CD14-positive monocyte (primary cell): ENCODE data around the gene RGS2. TPM values are rescaled to one million over a fixed set of nuclear protein-coding genes. Genes with fewer than 3 reads are reported as not detected.

ENCODE experiments used
- DNase-seq, 3 donors: peaks; one replicate each; pipeline ENCODE4 v3.0.0-alpha.2; 2011 to 2022
- H2AFZ ChIP-seq: 2 replicates; pipeline ENCODE4 v1.6.0; 2012; ENCODE audit warnings: mild to moderate bottlenecking, low read depth, low read length, inconsistent platforms; ENCODE audit not compliant: insufficient read depth, poor library complexity, severe bottlenecking
- H3K27ac ChIP-seq, 2 donors: 1 replicate in 1 of 2; 2 replicates in 1 of 2; pipeline ENCODE4 v1.5.1; 2012 to 2013; ENCODE audit warnings: low read length in 2 of 2, control low read depth in 1 of 2, inconsistent platforms in 1 of 2, low read depth in 1 of 2, mild to moderate bottlenecking in 1 of 2
- H3K27me3 ChIP-seq, 2 donors: one replicate each; pipeline versions ENCODE4 v1.6.0 to v1.6.1; 2011 to 2013; ENCODE audit warnings: low read length in 2 of 2; ENCODE audit not compliant: control insufficient read depth in 2 of 2, insufficient read depth in 2 of 2
- H3K36me3 ChIP-seq, 2 donors: replicated peaks in 1 of 2; 1 replicate in 1 of 2; 2 replicates in 1 of 2; pipeline versions ENCODE4 v1.5.1 to v1.6.1; 2012 to 2013; ENCODE audit warnings: low read length in 2 of 2, control low read depth in 1 of 2, inconsistent platforms in 1 of 2, mild to moderate bottlenecking in 1 of 2; ENCODE audit not compliant: insufficient read depth in 2 of 2, control insufficient read depth in 1 of 2
- H3K4me1 ChIP-seq, 2 donors: 1 replicate in 1 of 2; 2 replicates in 1 of 2; pipeline versions ENCODE4 v1.5.1 to v1.6.1; 2012 to 2013; ENCODE audit warnings: low read length in 2 of 2, control low read depth in 1 of 2, inconsistent platforms in 1 of 2, mild to moderate bottlenecking in 1 of 2, moderate library complexity in 1 of 2; ENCODE audit not compliant: insufficient read depth in 2 of 2, control insufficient read depth in 1 of 2
- H3K4me2 ChIP-seq: replicated peaks from 2 replicates; pipeline ENCODE3; 2012; ENCODE audit warnings: low read length, moderate library complexity, mild to moderate bottlenecking; ENCODE audit not compliant: poor library complexity, severe bottlenecking; ENCODE audit errors: extremely low read depth
- H3K4me3 ChIP-seq, 3 experiments: fragments of 200-600 bp in 1 of 3; sonication (generic) in 1 of 3; replicated peaks in 1 of 3; 1 replicate in 2 of 3; 2 replicates in 1 of 3; pipeline ENCODE4 v1.5.1; 2011 to 2013; ENCODE audit warnings: low read length in 3 of 3, mild to moderate bottlenecking in 3 of 3, control low read depth in 2 of 3, low read depth in 2 of 3, inconsistent platforms in 1 of 3, moderate library complexity in 1 of 3
- H3K79me2 ChIP-seq: 2 replicates; pipeline ENCODE4 v1.6.0; 2012; ENCODE audit warnings: mild to moderate bottlenecking, control low read depth, inconsistent platforms, low read length, moderate library complexity; ENCODE audit not compliant: insufficient read depth
- H3K9ac ChIP-seq: 2 replicates; pipeline ENCODE4 v1.6.0; 2017; ENCODE audit warnings: low read length, mild to moderate bottlenecking; ENCODE audit not compliant: insufficient read depth, poor library complexity, severe bottlenecking
- H3K9me3 ChIP-seq, 2 donors: replicated peaks in 1 of 2; 1 replicate in 1 of 2; 2 replicates in 1 of 2; pipeline versions ENCODE4 v1.5.1 to v1.6.1; 2012 to 2013; ENCODE audit warnings: low read length in 2 of 2, control low read depth in 1 of 2; ENCODE audit not compliant: control insufficient read depth in 1 of 2, insufficient read depth in 1 of 2
- H4K20me1 ChIP-seq: 2 replicates; pipeline ENCODE4 v1.6.0; 2012; ENCODE audit warnings: mild to moderate bottlenecking, low read length, control low read depth, moderate library complexity; ENCODE audit not compliant: insufficient read depth
- H3K27ac Mint-ChIP-seq, 7 donors: one replicate each; pipeline ENCODE4 v1.8.0; 2020; ENCODE audit warnings: mild to moderate bottlenecking in 7 of 7, mixed read lengths in 7 of 7, moderate library complexity in 6 of 7, inconsistent platforms in 2 of 7
- H3K27me3 Mint-ChIP-seq, 3 donors: one replicate each; pipeline ENCODE4 v1.8.0; 2021 to 2022; ENCODE audit warnings: low read depth in 3 of 3, mild to moderate bottlenecking in 3 of 3, mixed read lengths in 3 of 3, moderate library complexity in 3 of 3, inconsistent platforms in 1 of 3
- H3K36me3 Mint-ChIP-seq, 2 donors: one replicate each; pipeline ENCODE4 v1.8.0; 2020; ENCODE audit warnings: mixed read lengths in 2 of 2, inconsistent platforms in 1 of 2, mild to moderate bottlenecking in 1 of 2
- H3K4me1 Mint-ChIP-seq: one replicate; pipeline ENCODE4 v1.8.0; 2020; ENCODE audit warnings: mild to moderate bottlenecking, mixed read lengths
- H3K4me3 Mint-ChIP-seq, 2 donors: one replicate each; pipeline ENCODE4 v1.8.0; 2020; ENCODE audit warnings: mild to moderate bottlenecking in 2 of 2, mixed read lengths in 2 of 2, moderate library complexity in 1 of 2
- H3K9me3 Mint-ChIP-seq, 7 donors: one replicate each; pipeline ENCODE4 v1.8.0; 2020 to 2022; ENCODE audit warnings: mixed read lengths in 7 of 7, mild to moderate bottlenecking in 6 of 7, moderate library complexity in 6 of 7, inconsistent platforms in 2 of 7
- WGBS: methylation state at CpG from one replicate; pipeline ENCODE4 v1.1.5; 2013; ENCODE audit warnings: missing lambda C conversion rate; ENCODE audit not compliant: insufficient coverage; 5-methylcytosine and 5-hydroxymethylcytosine counted together
- intact Hi-C, 2 donors: fragments of 100-400 bp; cut with micrococcal nuclease; formaldehyde crosslinking; loops; one replicate each; pipeline versions ENCODE4 v1.15.0 to v1.15.1; 2023
- polyA minus RNA-seq: library from RNA; depleted of rRNA, polyadenylated mRNA; stranded (reverse); fragments of >200 nt; gene quantifications from 2 replicates; pipeline ENCODE4 v1.2.3, GENCODE V29; 2012
- polyA plus RNA-seq, 3 donors: library from polyadenylated mRNA; depleted of rRNA in 1 of 3; unstranded in 2 of 3; stranded (reverse) in 1 of 3; fragments of 300-500 nt in 2 of 3; fragments of >200 nt in 1 of 3; fragmentation: Illumina TruSeq in 2 of 3; gene quantifications; 1 replicate in 2 of 3; 2 replicates in 1 of 3; pipeline ENCODE4 v1.2.3, GENCODE V29; 2012 to 2021
- total RNA-seq, 12 experiments: library from RNA in 1 of 12; stranded (reverse) in 1 of 12; fragments of 120-200 nt in 1 of 12; gene quantifications; one replicate each; pipeline ENCODE4 v1.2.4 and lab custom pipeline; 2013 to 2026; ENCODE audit warnings: mixed read lengths in 6 of 12, inconsistent platforms in 1 of 12
- TF ChIP-seq, protein P1 (sequence below): fragments of 200-600 bp; IDR thresholded peaks from one replicate; pipeline ENCODE4 v1.8.0; 2022; ENCODE audit warnings: antibody characterized with exemption, mild to moderate bottlenecking

The RGS2 gene, protein sequence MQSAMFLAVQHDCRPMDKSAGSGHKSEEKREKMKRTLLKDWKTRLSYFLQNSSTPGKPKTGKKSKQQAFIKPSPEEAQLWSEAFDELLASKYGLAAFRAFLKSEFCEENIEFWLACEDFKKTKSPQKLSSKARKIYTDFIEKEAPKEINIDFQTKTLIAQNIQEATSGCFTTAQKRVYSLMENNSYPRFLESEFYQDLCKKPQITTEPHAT
- 2,413 TPM for total RNA-seq (2013)
- polyA plus RNA-seq (1,000 to 10,000 TPM in 2 of 3 donors, 100 to 1,000 TPM in 1; 974 to 3,307 (median 1,708) TPM), polyA minus RNA-seq (342 and 810 TPM in 2 replicates), total RNA-seq (lab: John Stamatoyannopoulos, UW) (83.0 to 770 (median 445) reads per million in 11 experiments)

DNA sequence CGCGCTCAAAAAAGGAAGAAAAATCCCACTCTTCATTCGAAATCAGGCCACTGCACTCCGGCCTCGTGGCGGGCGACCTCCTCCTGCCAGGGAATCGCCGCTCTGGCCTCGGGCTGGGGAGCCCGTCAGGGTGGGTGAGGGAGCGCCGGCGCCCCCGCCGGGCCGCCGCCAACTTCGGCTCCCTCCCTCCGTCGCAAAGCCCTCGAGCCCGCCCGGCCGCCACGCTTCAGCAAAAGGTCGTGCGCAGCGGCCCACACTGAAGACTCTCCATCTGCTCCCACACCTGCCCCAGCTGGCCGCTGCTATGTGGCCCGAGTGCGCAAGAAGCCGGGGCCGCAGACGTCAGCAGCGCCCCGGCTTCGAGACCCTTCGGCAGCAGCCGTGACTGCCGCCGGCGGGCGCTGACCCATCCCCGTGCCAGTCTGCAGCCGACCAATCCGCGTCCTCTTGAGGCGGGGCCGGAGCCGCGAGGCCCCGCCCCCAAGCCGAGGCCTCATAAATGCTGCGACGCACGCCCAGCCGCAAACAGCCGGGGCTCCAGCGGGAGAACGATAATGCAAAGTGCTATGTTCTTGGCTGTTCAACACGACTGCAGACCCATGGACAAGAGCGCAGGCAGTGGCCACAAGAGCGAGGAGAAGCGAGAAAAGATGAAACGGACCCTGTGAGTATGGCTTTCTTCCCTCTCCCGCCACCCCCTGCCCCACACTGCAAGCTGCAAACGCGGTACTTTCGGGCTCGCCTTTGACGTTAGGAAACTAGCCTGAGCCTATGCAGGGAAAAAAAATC is at the start of gene RGS2:
RGS2 (plus strand) TSS at position 522 of the 789 bp plus-strand sequence; CDS start at position 555, 33 bp downstream.
- Histone ChIP-seq H3K36me3 (peaks cover 27 to 30% of the 10 kb centered on the region in 2 donors), H3K9me3 (no peaks in the 10 kb centered on the region), H3K4me1 (peaks cover 38 to 51% of the 10 kb centered on the region in 2 donors), H3K27me3 (no peaks in the 10 kb centered on the region), H3K9ac (peak within 1 kb of the TSS; percentile 86), H4K20me1 (peaks cover 44% of the 10 kb centered on the region), H3K27ac (peak within 1 kb of the TSS; percentile 89 to 93), H3K79me2 (peaks cover 42% of the 10 kb centered on the region), H3K4me3 (peak within 1 kb of the TSS; percentile 90 to 100 (median 99)), H2AFZ (peak within 1 kb of the TSS; percentile 47), H3K4me2 (peak within 1 kb of the TSS; percentile 90)
- Mint-ChIP-seq H3K27ac (peak within 1 kb of the TSS; percentile 97 to 100 (median 99)), H3K4me3 (peak within 1 kb of the TSS; percentile 98 to 100), H3K27me3 (peaks cover 0 to 15% (median 0%) of the 10 kb centered on the region in 3 donors), H3K36me3 (peaks cover 32 to 38% of the 10 kb centered on the region in 2 donors), H3K9me3 (peaks cover 0 to 12% (median 6%) of the 10 kb centered on the region in 7 donors), H3K4me1 (peaks cover 48% of the 10 kb centered on the region)
- TF ChIP-seq, protein P1, sequence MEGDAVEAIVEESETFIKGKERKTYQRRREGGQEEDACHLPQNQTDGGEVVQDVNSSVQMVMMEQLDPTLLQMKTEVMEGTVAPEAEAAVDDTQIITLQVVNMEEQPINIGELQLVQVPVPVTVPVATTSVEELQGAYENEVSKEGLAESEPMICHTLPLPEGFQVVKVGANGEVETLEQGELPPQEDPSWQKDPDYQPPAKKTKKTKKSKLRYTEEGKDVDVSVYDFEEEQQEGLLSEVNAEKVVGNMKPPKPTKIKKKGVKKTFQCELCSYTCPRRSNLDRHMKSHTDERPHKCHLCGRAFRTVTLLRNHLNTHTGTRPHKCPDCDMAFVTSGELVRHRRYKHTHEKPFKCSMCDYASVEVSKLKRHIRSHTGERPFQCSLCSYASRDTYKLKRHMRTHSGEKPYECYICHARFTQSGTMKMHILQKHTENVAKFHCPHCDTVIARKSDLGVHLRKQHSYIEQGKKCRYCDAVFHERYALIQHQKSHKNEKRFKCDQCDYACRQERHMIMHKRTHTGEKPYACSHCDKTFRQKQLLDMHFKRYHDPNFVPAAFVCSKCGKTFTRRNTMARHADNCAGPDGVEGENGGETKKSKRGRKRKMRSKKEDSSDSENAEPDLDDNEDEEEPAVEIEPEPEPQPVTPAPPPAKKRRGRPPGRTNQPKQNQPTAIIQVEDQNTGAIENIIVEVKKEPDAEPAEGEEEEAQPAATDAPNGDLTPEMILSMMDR: no peak
- 1% methylated on average over 64 of the region's 72 CpGs for WGBS
- DNase-seq: peak; percentile 90 to 94 (median 93)
- intact Hi-C loops: loop anchor here (5.0 to 10.0 kb wide), 9 partner anchors 129 to 646 kb away; partner anchors contain the start of gene CDC73 (in 2 of the 2)

DNA sequence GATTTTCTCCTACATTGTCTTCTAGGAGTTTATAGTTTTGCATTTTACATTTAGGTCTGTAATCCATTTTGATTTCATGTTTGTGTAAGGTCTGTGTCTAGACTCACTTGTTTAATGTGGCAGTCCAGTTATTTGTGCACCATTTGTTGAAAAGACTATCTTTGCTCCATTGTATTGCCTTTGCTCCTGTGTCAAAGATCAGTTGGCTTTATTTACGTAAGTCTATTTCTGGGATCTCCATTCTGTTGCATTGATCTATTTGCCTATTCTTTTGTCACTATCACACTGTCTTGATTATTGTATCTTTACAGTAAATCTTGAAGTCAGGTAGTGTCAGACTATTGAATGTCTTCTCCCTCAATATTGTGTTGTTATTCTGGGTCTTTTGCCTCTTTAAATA is 49.7 kb upstream of the RGS2 start:
- Mint-ChIP-seq H3K27ac (no peak overlapping the region), H3K27me3 (peaks cover 0 to 2% (median 0%) of the 10 kb centered on the region in 3 donors), H3K9me3 (peaks cover 2 to 13% (median 5%) of the 10 kb centered on the region in 7 donors), H3K36me3 (no peaks in the 10 kb centered on the region), H3K4me1 (no peaks in the 10 kb centered on the region), H3K4me3 (no peak overlapping the region)
- no CpG with 5 or more reads among the region's 1 CpG for WGBS
- no peak overlapping the region for H3K4me2 ChIP-seq
- TF ChIP-seq, protein P1: no peak
- no peaks in the 10 kb centered on the region for H4K20me1 ChIP-seq
- no peak overlapping the region for H3K9ac ChIP-seq
- intact Hi-C loops: no loop called here
- no peaks in the 10 kb centered on the region for H3K9me3 ChIP-seq
- no peaks in the 10 kb centered on the region for H3K36me3 ChIP-seq
- H3K4me3 ChIP-seq: no peak overlapping the region
- no peaks in the 10 kb centered on the region for H3K79me2 ChIP-seq
- H3K27ac ChIP-seq: no peak overlapping the region
- H3K4me1 ChIP-seq: no peaks in the 10 kb centered on the region
- no peaks in the 10 kb centered on the region for H3K27me3 ChIP-seq
- DNase-seq: no peak
- H2AFZ ChIP-seq: no peak overlapping the region
